Activated CD8-positive, alpha-beta memory T cell treated with anti-CD3 and anti-CD28 coated beads, Interleukin-2, amount 50 U/mL, for 48 hours (primary cell): ENCODE results near the gene MAP3K1.
"Not testable (repeated sequence)": the region's sequence is repeated elsewhere in the genome, so short reads cannot be mapped to it uniquely, and the experiment has no call there.

Experiments used
- DNase-seq: peaks from one replicate; pipeline ENCODE4 v3.0.0-alpha.2; 2020

MAP3K1 gene

DNA sequence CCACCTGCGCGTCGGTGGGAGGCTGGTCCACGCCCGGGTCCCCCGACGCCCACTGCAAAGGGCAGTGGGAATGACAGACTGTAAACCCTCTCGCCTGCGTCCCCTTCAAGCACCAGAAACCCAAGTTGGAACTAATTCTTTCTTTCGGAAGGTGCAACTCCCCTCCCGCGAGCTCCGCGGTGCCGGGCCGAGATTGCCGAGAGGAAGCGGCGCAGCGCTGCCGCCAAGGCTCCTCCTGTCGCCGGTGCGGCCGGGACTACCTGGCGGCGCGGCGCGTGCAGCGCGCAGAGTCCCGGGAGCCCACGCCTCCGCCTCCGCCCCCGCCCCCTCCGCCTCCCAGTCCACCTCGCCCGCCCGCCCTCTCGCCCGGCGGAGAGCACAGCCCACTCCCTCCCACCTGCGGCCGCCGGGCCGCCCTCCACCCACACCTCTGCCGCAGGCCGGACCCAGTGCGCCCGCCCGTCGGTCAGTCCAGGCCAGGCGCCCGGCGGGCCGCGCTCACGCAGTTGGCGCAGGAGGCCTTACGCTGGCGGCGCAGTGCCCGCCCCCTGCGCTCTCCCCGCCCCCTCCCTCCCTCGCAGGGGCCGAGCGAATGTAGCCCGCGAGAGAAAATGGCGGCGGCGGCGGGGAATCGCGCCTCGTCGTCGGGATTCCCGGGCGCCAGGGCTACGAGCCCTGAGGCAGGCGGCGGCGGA is at the start of gene MAP3K1:
Gene MAP3K1 (plus strand): TSS at position 587 of the 695 bp plus-strand sequence. CDS start 25 bp downstream, at position 612.
- DNase-seq: peak; percentile 91

DNA sequence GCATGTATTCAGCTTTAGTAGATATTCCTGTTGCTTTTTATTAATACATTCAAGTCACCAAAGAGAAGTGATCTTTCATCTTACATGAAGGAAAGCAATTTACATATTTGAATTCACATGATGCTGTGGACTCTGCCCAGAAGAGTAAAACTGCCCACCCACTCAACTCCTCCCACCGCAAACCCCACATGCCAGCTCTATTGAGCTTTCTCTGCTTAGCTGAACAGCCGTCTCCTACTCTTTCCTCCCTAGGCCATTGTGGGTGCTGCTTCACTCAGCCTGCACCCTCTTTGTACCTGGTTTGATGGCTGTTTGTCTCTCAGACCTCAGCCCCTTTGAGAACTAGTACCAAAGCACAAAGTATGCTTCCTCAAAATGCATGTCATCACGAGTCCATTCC is 48.4 kb upstream of the MAP3K1 start:
- DNase-seq: no peak

DNA sequence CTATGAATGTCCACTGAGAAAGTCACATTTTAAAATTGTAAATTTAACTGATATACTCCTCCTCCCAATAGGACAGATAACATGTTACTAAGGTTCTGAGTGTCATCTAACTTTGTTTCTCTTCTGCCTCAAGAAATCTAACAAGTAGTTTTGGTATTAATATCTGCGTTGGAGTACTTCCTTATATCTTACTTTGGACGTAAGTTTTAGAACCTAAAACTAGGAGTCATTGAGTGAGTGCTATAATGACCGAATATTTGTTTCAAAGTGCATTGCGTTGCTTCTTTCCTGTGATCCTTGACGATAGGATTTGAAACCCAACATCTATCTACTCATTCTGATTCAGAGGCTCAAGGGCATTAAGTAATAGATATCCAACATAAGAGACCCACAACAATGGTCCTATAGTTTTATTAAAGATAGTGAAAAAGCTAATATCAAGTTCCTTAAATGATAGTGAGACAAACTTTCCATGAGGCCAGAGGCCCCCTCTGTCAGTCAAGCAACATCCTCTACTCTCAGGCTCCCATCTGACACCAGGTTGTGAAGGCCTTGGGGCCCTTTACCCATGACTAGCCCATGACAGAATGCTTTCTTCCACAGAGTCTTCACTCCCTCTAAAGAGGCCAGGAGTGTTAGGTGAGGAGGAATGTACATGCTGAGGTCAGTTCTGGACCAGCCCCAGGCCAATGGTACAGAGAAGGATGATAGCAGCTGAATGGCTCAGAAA is 45.3 kb upstream of the MAP3K1 start:
- DNase-seq: no peak

DNA sequence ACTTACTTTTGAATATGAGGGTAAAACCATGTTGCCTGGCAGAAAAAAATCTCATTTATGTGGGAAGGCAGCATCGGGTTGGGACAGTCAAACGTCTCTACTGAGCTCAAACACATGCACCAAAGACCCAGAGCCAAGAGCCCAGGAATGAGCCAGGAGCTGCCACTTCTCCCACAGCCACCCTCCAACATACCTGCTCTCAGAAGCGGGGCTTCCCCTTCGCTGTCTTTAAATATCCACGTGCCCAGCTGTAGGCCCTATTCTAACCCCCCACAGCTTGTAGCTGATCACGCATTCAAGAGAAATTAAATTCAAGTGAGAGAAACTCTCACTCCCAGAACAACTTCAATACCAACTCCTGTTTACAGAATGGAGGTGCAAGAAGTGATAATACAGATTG is 42.6 kb upstream of the MAP3K1 start:
- DNase-seq: no peak

DNA sequence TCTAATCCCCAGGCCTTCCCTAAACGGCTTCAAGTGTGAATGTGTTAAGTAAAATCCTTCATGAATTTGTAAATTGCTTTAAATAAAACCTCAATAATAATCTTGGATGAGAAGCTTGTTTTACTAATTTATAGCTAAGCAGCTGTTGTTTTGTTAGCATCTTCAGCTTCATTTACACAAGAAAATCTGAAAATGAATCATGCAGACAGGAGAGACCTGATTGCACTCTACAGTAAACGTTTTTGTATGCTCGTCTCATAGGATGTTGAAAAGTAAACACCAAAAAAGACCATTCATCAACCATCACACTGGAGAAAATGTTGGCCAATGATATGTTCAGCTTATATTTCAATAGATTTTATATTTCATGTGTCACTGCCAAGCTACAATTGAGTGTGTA is 40.4 kb upstream of the MAP3K1 start:
- no peak for DNase-seq

DNA sequence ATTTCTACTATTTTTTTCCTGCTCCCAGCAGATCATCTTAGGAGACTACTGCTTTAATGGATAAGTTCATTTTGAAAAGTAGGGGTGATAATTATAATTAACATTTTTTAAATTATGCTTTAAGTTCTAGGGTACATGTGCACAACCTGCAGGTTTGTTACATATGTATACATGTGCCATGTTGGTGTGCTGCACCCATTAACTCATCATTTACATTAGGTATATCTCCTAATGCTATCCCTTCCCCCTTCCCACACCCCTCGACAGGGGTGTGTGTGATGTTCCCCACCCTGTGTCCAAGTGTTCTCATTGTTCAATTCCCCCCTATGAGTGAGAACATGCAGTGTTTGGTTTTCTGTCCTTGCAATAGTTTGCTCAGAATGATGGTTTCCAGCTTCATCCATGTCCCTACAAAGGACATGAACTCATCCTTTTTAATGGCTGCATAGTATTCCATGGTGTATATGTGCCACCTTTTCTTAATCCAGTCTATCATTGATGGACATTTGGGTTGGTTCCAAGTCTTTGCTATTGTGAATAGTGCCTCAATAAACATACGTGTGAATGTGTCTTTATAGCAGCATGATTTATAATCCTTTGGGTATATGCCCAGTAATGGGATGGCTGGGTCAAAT is 39.0 kb upstream of the MAP3K1 start:
- not testable (repeated sequence) for DNase-seq

DNA sequence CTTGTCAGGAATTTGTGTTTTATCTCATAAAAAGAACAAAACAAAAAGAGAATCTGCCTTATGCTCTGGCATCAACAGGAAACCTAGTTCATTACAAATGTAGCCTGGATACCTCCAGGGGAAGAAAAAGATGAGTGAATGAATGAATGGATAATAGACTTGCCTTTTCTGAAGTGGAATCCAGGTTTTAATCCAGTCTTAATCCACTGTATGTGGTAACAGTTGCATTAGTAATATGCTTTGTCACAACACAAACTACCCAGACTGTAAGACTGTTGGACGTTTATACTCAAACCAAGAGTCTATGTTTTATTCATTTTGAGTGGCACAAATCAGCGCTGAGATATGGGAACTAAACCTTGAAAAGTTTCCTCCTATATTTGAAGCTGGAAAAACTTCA is 32.1 kb upstream of the MAP3K1 start:
- DNase-seq: no peak

DNA sequence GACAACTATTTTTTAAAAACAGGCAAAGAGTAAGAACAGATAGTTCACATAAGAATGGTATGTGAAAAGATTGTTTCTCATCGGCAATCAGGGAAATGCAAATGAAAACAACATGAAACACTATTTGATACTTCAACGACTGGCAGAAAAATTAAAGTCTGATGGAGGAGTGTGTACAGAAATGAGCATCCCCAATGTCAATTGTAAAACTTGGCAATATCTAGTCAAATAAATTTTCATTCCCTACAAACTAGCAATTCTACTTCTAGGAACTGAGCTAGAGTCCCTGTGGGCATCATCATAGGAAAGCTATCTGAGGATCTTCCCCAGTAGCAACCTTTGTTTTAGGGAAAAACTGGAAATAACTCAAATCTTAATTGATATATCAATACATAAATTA is 29.0 kb upstream of the MAP3K1 start:
- DNase-seq: no peak

DNA sequence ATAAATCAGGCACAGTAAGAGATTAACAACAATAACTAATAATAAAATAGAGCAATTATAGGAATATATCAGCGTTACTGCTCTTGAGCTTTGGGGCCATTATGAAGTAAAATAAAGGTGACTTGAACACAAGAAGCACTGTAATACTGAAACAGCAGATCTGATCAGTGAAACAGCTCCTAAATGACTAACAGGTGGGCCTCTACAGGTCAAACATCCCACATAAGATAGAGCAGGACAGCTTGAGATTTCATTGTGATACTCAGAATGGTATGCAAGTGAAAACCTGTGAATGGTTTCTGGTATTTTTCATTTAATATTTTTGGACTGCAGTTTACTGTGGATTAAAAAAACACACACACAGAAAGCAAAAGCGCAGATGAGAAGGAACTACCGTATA is 24.0 kb upstream of the MAP3K1 start:
- DNase-seq: no peak

DNA sequence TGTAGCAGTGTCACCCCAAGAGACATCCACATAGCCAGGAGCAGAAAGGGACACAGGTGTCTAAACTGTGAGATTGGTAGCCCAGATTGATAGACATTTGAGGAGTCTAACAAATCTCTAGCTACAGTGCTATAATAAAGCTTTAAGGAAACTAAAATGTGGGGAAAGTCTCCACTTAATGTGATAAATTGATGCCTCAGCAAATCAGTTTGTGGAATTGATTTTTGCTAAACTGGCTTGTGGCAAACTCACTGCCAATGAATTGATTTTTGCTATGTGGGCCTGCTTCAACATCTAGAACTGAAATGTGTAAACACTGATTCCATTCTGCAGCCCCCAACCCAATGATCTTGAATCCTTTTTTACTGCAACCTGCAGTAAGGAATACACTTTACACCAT is 16.8 kb upstream of the MAP3K1 start:
- no peak for DNase-seq

DNA sequence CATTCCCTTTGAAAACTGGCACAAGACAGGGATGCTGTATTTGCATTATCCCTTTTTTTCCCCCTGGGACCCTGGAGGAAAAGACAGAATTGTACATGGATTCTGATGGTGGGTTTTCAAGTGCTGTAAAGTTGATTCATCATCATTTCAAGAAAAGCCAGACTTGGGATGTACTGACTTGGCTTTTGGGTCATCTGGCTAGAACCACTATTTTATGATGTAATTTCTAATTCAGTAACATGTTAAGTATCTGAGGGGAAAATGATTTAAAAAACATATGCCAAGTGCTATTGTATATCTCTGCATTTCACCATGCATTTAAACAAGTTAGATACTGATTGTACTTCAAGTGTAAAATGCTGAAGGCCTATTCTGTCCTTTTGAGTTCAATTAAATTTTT is 15.2 kb upstream of the MAP3K1 start:
- DNase-seq: no peak

DNA sequence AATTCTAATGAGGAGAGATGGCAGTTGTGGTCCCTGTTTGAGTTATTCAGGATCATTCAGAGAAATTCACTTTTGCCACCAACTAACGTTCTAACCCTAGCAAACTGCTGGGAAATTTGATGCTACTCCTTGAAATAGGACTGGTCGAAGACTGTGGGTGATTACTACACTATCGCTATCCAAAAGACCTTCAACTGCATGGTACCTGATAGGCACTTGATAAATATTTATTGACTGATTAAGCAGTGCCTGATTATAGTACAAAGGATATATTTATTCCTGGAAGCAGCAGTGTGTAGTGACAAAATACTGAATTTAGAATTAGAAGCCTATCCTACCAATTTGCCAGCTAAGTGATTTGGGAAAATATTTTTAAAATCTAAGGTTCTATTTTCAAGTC is 14.1 kb upstream of the MAP3K1 start:
- no peak for DNase-seq

DNA sequence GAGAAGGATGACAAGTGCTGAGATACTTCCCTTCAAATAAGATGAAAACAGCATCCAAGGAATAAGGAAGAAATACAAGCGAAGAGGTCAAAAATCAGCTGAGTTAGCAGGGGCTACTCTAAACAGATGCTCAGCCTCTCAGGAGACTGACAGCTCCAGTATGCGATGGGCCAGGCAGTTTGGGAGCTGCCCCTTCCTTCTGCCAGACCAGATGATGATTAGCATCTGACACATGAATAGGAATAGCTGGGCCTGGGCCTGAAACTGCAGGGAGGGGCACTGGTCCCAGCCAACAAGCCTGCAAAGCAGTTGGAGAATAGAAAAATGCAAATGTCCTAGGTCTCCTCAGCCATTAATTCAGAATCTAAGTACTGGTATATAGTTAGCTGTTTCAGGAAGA is 13.1 kb upstream of the MAP3K1 start:
- no peak for DNase-seq

DNA sequence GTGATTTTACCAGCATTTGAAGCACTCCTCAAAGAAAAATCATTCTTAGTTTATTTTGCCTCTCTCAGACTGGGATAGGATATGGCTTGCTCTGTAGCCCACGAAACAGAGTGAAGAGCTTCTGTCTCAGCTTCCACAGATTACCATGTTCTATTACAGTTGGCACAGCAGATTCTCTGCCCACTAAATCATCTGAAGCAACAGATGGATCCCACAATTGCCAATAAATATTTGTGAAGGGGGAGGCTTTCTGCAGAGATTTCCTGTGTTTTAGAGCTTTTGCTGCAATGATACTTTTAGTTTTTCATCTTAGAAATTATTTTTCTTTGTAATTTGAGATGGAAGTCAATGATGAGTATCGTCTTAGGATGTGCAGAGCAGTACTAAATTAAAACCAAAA is 12.3 kb upstream of the MAP3K1 start:
- DNase-seq: no peak

DNA sequence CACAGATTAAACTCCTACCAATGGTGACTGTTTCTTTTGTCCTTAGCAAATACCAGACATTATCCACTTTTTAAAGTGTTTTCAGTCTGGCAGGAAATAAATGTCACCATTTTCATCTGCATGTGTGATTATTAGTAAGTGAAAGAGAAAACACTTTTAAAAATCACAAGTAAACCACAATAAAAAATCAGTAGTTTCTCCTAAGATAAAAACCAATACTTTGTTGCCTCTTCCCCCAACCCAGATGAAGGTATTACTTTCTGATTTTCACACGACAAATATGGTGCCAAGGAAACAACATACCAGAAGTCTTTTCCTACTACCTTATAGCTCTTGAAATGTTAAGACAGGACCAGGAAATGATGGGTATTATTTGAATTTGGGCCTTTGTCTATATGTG is 11.5 kb upstream of the MAP3K1 start:
- no peak for DNase-seq

DNA sequence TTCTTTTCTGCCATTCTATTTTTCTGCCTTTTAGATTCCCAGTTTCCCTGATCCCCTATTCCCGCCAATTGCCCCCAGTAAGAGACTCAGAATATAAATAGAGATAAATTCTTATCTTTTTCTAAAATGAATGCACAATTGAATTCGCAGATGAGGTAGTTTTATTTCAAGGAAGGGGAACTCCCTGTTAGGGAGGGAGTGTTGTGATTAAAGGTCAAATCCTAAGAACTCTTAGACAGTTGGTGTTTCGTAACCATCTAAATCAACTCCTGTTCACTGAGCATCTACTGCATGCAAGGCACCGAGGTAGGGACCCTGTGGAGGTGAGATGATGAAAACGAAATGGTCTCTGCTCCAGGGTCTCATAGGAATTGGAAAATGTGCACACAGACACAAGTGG is 7.7 kb upstream of the MAP3K1 start:
- no peak for DNase-seq

DNA sequence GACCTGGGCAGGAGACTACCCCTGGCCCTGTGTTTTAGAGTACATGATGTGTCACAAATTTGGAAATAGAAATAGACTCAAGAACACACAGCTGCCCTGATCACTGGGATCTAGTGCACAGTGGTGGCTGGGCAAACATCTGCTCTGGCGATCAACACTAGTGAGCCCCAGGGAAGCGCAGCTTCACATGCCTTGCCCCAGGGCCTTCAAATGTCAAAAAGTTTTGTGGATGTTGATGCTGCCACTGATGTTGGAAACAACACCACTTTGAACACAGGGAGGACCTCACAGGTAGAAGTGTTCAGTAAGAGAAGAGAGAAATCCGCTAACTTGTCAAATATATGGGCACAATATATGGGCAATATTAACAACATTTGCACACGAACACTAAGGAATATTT is 7.1 kb upstream of the MAP3K1 start:
- DNase-seq: no peak

DNA sequence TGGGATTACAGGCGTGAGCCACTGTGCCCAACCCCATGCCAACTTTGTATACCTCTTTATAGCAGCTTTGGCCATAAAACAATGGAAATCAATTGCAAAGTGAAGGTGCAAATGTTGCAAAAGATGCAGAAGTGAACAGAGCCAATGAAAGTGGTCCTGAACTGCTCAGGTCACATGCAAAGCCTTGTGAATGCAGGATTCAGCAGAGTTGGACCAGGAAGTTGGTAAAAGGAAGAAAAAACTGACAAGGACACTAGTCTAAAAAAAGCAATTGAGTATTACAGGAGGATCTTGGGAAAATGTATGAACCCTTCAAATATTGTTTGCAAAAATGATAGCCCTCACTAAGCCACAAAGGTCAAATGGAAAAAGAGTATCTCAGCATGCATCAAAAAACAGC is 4.5 kb upstream of the MAP3K1 start:
- no peak for DNase-seq

DNA sequence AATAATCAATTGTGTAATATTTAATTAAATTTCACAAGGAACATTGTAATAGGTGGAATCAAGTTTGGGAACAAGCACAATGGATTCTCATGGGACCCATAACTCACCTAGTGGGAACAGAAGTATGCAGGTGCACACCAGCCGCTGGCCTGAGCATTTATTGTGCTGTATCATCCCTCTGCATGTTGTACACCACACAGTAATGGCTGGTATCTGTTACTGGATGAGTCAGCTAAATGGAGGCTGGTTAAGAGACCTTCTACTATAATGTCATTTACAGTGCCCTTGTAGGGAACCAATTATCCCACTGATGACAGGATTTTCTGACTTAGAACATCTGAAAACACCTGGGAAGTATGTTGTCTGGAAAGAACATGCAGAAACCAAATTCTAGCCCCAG is 3.2 kb upstream of the MAP3K1 start:
- no peak for DNase-seq

DNA sequence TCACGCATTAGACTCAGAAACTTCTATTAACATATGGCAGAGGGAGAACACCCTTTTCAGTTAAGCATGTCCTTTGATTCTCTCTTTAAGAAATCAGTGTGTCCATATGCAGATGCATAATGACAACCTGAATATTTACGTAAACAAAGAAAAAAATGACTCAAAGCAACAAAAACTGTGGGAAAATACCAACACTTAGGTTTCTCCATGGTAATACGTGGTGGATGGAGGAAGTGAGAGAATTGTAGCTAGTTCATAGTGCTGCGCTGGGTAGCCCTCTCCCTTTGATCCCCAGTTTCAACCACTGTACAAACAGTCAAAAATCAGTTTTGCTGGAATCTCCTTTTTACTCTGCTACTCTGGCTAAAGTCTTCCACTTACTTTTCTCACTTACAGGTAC is 2.0 kb upstream of the MAP3K1 start:
- no peak for DNase-seq

DNA sequence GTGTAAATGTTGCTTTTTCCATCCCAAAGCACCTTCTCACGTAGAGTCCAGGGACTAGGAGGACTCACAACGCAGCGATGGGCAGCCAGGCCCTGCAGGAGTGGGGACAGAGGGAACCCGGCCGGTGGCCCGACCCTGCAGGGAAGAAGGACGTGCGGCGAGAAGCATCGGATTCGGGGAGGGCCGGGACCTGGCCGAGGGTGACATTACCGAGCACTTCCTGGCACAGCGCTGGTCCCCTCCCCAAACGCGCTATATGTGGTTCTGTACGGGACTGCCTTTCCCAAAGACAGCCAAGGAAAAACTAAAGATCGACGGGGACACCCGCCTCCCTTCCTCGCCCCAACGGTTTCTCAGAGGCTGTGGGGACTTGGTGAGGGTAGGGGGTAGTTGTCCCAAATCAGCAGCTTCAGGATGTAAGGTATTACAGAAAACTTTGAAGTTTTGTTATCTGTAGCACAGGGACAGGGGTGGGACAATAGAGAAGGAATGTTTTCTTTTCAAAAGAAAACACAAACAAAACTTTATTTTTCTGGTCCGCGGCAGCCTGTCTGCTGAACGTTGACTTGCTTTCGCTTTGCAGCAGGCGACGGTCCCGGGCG is 887 bp upstream of the MAP3K1 start:
- DNase-seq: peak; percentile 65

DNA sequence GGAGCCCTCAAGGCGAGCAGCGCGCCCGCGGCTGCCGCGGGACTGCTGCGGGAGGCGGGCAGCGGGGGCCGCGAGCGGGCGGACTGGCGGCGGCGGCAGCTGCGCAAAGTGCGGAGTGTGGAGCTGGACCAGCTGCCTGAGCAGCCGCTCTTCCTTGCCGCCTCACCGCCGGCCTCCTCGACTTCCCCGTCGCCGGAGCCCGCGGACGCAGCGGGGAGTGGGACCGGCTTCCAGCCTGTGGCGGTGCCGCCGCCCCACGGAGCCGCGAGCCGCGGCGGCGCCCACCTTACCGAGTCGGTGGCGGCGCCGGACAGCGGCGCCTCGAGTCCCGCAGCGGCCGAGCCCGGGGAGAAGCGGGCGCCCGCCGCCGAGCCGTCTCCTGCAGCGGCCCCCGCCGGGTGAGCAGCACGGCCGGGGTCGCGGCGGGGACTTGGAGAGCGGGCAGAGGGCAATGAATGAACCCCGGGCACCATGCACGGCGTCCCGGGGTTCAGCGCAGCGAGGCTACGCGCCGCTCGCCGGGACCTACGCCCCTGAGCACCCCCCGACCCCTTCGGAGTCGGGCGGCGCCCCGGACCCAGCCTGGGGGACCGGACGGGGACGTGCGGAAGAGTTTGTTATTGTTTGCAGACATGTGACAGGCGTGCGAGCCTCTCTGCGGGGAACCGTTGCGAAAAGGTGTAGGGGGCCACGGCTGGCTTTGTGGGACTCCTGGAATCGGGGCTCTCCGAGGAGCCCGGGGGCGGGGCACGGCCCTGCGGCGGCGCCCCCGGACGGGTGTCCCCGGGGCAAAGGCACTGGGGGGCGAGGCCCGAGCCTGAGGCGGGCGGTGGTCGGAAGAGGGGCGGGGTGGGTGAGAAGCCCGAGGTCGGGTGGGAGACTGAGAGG is 553 bp downstream of the MAP3K1 start:
- peak; percentile 78 for DNase-seq

DNA sequence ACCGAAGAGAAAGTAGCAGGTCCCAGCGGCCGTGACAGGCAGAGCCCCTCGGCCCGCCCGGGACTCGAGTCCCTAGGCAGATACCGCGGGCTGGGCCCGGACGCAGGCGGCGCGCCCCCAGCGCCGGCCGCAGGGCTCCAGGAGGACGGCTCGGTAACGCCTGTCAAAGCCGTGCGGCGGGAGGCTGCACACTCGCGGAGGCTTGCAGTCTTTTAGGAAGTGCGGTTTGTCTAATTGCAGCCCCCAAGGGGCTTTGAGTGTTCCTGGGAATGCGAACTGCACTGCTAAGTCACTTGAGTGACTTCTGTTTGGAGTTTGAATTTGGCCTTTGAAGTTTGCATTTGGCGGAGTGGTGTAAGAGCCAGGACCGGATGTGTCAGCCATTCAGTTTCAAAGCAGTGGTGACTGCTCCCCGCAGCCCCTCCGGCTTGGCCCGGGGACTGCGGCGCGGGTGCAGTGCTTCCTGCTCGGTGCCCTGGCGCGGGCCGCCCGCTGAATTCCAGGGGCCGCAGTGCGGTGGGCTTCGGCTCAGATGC is 1.3 kb downstream of the MAP3K1 start:
- DNase-seq: peak; percentile 78
